GM12865 (cell line): Measurements from ENCODE around the gene ARMC2.

Experiments
- DNase-seq: peaks from one replicate; pipeline ENCODE4 v3.0.0; 2010; ENCODE audit warnings: low read depth
- H3K4me3 ChIP-seq: 2 replicates; pipeline ENCODE4 v1.5.1; 2011; ENCODE audit warnings: mild to moderate bottlenecking, low read depth, low read length, control low read depth
- CTCF ChIP-seq: IDR thresholded peaks from 2 replicates; pipeline ENCODE4 v1.5.1; 2011; ENCODE audit warnings: low read length, control low read depth, low read depth, inconsistent platforms; ENCODE audit not compliant: insufficient read depth; ENCODE audit errors: missing control alignments

The ARMC2 gene

GRCh38 chr6:108957221-108957620 lies 109.0 kb downstream of the ARMC2 start:
- no peak for TF ChIP-seq CTCF
- no peak for DNase-seq
- H3K4me3 ChIP-seq: no peak overlapping the region

- DNase-seq: no peak
- no peak overlapping the region for H3K4me3 ChIP-seq
- no peak for TF ChIP-seq CTCF
These were observed 110.9 kb downstream of the ARMC2 start for GRCh38 chr6:108958900-108959770.

- no peak for TF ChIP-seq CTCF
- no peak overlapping the region for H3K4me3 ChIP-seq
- DNase-seq: no peak
These were observed 111.9 kb downstream of the ARMC2 start for GRCh38 chr6:108959972-108960582.

- no peak for TF ChIP-seq CTCF
- no peak overlapping the region for H3K4me3 ChIP-seq
- DNase-seq: no peak
These were observed 112.4 kb downstream of the ARMC2 start for GRCh38 chr6:108960601-108961000.

- no peak for TF ChIP-seq CTCF
- no peak overlapping the region for H3K4me3 ChIP-seq
- DNase-seq: no peak
These were observed 112.9 kb downstream of the ARMC2 start for GRCh38 chr6:108961077-108961476.

- no peak for TF ChIP-seq CTCF
- DNase-seq: no peak
- no peak overlapping the region for H3K4me3 ChIP-seq
These were observed 113.8 kb downstream of the ARMC2 start for GRCh38 chr6:108961985-108962384.
